GM12891 (cell line): Measurements from ENCODE around the gene PGBD5.

Experiments used
- POLR2A ChIP-seq: IDR thresholded peaks from 2 replicates; pipeline ENCODE4 v1.6.1; 2011; ENCODE audit warnings: low read depth, low read length, control low read depth
- POLR2AphosphoS5 ChIP-seq: IDR thresholded peaks from 2 replicates; pipeline ENCODE4 v1.6.1; 2011; ENCODE audit warnings: low read depth, low read length, control low read depth
- TAF1 ChIP-seq: IDR thresholded peaks from 2 replicates; pipeline ENCODE4 v1.6.1; 2011; ENCODE audit warnings: low read depth, low read length, control low read depth

DNA sequence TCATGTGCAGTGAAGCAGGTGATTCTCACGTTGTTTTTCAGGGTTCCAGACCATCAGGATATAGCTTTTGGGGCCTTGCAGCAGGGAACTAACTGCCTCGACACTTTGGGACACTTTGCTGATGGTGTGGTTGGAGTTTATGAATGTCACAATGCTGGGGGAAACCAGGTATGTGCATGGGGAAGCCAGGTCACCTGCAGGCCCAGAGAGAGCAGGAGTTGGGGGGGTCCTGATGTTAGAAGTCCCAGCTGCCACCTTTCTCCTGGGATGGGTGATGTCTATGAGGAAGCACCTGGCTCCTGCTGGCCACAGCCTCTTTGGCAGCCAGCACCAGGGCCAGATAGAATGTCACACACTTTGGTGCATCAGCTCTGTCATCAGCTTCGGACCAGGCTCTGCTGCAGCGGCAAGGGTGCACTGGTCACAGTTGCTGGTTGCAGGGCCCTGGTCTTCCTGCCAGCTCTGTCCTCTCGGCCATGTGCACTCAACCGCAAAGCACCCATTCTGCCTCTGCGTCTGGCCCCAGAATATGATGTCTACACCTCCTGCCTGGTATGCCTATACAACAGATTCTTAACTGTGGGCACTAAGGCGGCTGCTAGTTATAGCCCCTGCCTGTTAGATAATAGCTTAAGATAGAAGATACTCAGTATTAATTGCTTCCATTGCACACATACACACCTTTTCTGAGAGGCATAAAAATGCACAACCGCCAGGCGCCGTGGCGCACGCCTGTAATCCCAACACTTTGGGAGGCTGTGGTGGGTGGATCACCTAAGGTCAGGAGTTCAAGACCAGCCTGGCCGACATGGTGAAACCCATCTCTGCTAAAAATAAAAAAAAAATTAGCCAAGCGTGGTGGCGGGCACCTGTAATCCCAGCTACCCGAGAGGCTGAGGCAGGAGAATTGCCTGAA lies 160.7 kb downstream of the PGBD5 start:
- TF ChIP-seq POLR2AphosphoS5 (no peak), POLR2A (no peak), TAF1 (no peak)
